Thymus (tissue), 2 donors: ENCODE data around the gene PLCXD1. TPM values are rescaled to one million over a fixed set of nuclear protein-coding genes. Genes with fewer than 3 reads are reported as not detected.

Source experiments
- polyA plus RNA-seq: library from polyadenylated mRNA; stranded (reverse); fragments of 200-250 nt; gene quantifications from one replicate; pipeline ENCODE4 v1.2.3, GENCODE V29; 2013
- total RNA-seq: library from RNA; stranded (reverse); fragments of 120-200 nt; gene quantifications from one replicate; pipeline ENCODE4 v1.2.4, GENCODE V29; 2013
- donor health status: healthy.

Gene PLCXD1
- total and polyA plus RNA-seq, 2 donors, result 11.7 to 15.4 TPM

Other genes starting within 250 kb of the PLCXD1 start
- 26.0 TPM for gene GTPBP6, start 37.4 kb downstream of the PLCXD1 start, total RNA-seq
- 64.9 TPM for gene GTPBP6, start 37.4 kb downstream of the PLCXD1 start, polyA plus RNA-seq
- 54.1 TPM for gene PPP2R3B, start 105.5 kb downstream of the PLCXD1 start, total RNA-seq
- 88.5 TPM for gene PPP2R3B, start 105.5 kb downstream of the PLCXD1 start, polyA plus RNA-seq